AG04449 (cell line): ENCODE results near the gene TMBIM6.
"Not testable (repeated sequence)": the region's sequence is repeated elsewhere in the genome, so short reads cannot be mapped to it uniquely, and the experiment has no call there.

Experiments used
- CTCF ChIA-PET: fragments of 350-600 bp; formaldehyde crosslinking; extraction: SDS; loops from one replicate; lab custom pipeline; 2021; ENCODE audit warnings: antibody characterized with exemption; lab: Yijun Ruan, JAX
- POLR2A ChIA-PET: fragments of 400-600, 350-600 bp; formaldehyde crosslinking; extraction: SDS; loops from one replicate; lab custom pipeline; 2020; ENCODE audit warnings: antibody characterized with exemption, inconsistent platforms; lab: Yijun Ruan, JAX
- DNase-seq: peaks from one replicate; pipeline ENCODE4 v3.0.0-alpha.2; 2010; ENCODE audit warnings: low read depth, low spot score
- H3K4me3 ChIP-seq: 2 replicates; pipeline ENCODE4 v1.5.1; 2011; ENCODE audit warnings: low read depth, mild to moderate bottlenecking, control low read depth, low read length
- TF ChIP-seq, protein P1 (sequence below): IDR thresholded peaks from one replicate; pipeline ENCODE4 v1.5.1; 2011; ENCODE audit warnings: mild to moderate bottlenecking, moderate library complexity, low read length, control low read depth, inconsistent platforms; ENCODE audit not compliant: insufficient read depth; ENCODE audit errors: missing control alignments

The TMBIM6 gene

DNA sequence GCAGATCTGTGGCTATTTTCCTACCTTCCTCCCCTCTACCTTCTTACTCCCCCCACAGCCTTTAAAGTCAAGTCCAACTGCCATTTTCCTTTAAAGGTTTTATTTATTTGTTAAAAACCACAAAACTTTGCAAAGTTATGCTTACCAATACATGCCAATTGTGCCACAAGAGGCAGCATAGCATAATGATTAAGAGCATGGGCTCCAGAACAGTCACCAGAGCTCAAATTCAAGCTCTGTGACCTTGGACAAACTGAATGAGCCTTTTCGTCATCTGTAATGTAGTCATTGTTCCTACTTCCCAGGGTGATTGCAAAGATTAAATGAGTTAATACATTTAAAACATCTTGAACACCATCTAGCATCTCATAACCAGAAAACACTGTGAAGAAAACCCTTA lies 21.1 kb upstream of the TMBIM6 start:
- no peak for DNase-seq
- ChIA-PET CTCF (interaction anchor here (0.7 to 25.0 kb wide), 8 partner anchors 9 to 75 kb away, joined by 3 to 766 read pairs (median 4); partner anchors contain the start of gene TMBIM6), POLR2A (interaction anchor here (1.6 kb wide), 1 partner anchor 21 kb away, joined by 4 read pairs; no protein-coding TSS in a partner anchor)
- no peak overlapping the region for H3K4me3 ChIP-seq
- TF ChIP-seq, protein P1, sequence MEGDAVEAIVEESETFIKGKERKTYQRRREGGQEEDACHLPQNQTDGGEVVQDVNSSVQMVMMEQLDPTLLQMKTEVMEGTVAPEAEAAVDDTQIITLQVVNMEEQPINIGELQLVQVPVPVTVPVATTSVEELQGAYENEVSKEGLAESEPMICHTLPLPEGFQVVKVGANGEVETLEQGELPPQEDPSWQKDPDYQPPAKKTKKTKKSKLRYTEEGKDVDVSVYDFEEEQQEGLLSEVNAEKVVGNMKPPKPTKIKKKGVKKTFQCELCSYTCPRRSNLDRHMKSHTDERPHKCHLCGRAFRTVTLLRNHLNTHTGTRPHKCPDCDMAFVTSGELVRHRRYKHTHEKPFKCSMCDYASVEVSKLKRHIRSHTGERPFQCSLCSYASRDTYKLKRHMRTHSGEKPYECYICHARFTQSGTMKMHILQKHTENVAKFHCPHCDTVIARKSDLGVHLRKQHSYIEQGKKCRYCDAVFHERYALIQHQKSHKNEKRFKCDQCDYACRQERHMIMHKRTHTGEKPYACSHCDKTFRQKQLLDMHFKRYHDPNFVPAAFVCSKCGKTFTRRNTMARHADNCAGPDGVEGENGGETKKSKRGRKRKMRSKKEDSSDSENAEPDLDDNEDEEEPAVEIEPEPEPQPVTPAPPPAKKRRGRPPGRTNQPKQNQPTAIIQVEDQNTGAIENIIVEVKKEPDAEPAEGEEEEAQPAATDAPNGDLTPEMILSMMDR: no peak

DNA sequence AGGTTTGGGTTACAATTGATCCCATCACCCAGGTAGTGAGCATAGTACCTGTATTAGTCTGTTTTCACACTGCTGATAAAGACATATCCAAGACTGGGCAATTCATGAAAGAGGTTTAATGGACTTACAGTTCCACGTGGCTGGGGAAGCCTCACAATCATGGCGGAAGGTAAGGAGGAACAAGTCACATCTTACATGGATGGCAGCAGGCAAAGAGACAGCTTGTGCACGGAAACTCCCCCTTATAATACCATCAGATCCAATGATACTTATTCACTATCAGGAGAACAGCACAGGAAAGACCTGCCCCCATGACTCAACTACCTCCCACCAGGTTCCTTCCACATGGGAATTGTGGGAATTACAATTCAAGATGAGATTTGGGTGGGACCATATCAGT lies 20.0 kb upstream of the TMBIM6 start:
- CTCF ChIA-PET: interaction anchor here (1.4 to 25.0 kb wide), 3 partner anchors 13 to 76 kb away, joined by 3 to 766 read pairs (median 5); no protein-coding TSS in a partner anchor
- POLR2A ChIA-PET: interaction anchor here (1.6 kb wide), 1 partner anchor 20 kb away, joined by 4 read pairs; no protein-coding TSS in a partner anchor
- not testable (repeated sequence) for DNase-seq, H3K4me3 ChIP-seq

DNA sequence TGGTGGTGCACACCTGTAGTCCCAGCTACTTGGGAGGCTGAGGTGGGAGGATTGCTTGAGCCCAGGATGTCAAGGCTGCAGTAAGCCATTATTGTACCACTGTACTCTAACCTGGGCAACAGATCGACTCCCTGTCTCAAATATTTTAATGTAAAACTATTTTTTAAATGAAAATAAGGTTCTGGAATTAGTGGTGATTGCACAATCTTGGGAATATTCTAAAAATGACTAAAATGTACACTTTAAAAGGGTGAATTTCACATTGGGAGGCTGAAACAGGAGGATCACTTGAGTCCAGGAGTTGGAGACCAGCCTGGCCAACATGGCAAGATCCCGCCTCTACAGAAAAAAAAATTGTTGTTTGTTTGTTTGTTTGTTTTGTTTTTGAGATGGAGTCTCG lies 12.9 kb upstream of the TMBIM6 start:
- H3K4me3 ChIP-seq: no peak overlapping the region
- CTCF ChIA-PET: interaction anchor here (1.9 kb wide), 1 partner anchor 12 kb away, joined by 6 read pairs; the partner anchor contains the start of gene TMBIM6
- TF ChIP-seq, protein P1: no peak
- DNase-seq: no peak
- POLR2A ChIA-PET: no interaction called here

DNA sequence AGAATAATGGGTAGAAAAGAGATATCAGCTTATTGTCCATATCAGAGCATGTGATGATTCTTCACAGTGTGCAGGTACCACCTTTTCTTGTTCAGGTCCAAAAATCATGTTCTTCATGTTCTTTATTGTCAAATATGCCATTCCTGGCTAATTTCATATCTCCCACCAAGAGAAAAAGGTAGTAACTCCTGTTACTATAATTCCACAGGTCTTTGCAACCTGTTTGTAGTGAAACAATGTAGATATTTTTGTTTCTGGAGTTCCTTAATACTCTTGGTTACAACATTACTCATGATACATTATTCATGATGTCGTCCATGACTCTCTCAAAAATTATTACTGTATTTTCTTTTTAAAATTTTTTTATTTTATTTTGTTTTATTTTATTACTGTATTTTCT lies 11.3 kb upstream of the TMBIM6 start:
- TF ChIP-seq, protein P1: no peak
- CTCF ChIA-PET: interaction anchor here (0.9 to 1.9 kb wide), 2 partner anchors 11 to 93 kb away, joined by 4 to 6 read pairs; partner anchors contain the start of gene TMBIM6
- no peak for DNase-seq
- no peak overlapping the region for H3K4me3 ChIP-seq
- POLR2A ChIA-PET: no interaction called here

DNA sequence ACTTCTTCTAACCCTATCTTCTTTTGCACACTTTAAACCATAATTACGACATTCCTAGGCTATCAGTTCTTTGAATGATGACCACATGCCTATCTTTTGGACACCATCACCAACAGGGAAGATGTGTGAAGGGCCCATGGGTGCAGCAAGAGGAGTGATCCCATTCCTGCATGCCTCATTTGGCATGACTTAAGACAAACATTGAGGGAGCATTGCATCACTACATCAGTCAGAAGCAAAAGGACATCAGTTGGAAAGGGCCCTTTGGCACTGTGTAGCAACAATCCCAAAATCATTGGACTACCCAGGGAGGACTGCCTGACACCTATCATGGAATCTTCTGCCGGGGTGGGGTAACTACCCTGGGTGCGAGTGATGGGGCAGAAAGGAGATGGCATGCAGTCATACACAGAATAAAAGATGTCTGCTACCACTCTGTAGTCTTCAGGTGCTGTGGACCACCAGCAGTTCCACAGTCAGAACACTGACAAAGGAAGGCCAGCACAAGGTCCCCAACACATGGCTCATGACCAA lies 10.7 kb upstream of the TMBIM6 start:
- DNase-seq: no peak
- POLR2A ChIA-PET: no interaction called here
- TF ChIP-seq, protein P1: no peak
- H3K4me3 ChIP-seq: no peak overlapping the region
- CTCF ChIA-PET: interaction anchor here (0.9 to 2.2 kb wide), 2 partner anchors 10 to 93 kb away, joined by 4 to 13 read pairs; partner anchors contain the start of gene TMBIM6

DNA sequence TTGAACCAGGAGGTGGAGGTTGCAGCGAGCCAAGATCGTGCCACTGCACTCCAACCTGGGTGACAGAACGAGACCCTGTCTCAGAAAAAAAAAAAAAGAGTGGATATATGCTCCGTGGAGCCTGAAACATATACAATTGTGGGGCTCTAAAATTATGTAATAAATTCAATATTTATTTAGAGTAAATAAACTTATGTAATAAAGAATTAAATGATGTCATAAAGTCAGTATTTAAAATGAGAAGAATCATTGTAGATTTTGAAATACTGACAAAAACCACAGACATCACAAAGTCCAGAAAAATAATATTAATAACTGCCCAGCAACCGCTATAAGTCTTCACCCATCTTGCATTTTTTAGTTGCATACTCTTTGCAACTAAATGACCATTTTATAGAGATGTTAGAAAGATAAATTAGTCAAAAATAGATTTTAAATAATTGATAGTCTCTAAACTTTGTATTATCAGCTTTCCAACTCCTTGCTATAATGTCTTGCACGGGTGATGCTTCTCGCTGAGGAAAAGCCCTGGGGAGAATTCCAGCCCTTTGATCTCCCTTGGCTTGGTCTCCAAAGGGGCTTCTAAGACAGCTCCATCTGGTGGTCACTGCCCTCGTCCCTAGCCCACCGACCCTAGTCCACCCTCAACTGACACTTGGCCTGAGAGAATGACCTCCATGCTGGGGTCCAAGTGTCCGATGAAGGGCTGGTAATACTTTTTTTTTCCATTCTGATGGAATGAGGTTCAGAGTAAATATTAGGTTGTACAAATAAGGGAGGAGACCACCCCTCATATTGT lies 7.9 kb upstream of the TMBIM6 start:
- no peak for DNase-seq
- TF ChIP-seq, protein P1: no peak
- CTCF ChIA-PET: no interaction called here
- POLR2A ChIA-PET: no interaction called here
- H3K4me3 ChIP-seq: no peak overlapping the region

DNA sequence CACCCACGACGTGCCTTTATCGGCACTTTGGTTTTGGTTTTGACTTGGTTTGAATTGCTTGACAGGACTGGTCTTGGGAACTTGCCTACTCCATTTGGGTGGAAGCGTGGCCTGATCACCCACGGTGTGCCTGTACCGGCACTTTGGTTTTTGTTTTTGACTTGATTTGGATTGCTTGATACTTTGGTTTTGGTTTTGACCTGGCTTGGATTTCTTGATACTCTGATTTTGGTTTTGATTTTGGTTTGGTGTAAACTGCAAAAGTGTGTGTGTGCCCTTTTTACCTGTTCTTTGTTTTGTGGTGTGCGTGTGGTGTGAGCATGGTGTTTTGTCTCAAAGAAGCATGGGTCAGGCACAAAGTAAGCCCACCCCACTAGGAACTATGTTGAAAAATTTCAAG lies 6.5 kb upstream of the TMBIM6 start:
- CTCF ChIA-PET, DNase-seq, POLR2A ChIA-PET, H3K4me3 ChIP-seq: not testable (repeated sequence)

DNA sequence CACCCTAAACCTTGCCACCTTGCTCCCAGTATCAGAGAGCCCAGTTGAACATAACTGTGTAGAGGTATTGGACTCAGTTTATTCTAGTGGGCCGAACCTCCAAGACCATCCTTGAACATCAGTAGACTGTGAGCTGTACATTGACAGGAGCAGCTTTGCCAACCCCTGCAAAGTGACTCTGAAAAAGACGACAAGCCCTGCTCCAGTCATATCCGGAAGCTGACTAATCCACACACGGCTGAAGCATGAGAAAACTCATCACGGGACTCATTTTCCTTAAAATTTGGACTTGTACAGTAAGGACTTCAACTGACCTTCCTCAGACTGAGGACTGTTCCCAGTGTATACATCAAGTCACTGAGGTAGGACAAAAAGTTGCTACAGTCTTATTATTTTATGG lies 2.6 kb upstream of the TMBIM6 start:
- DNase-seq, POLR2A ChIA-PET, H3K4me3 ChIP-seq: not testable (repeated sequence)
- CTCF ChIA-PET: interaction anchor here (1.0 to 3.8 kb wide), 7 partner anchors 19 to 114 kb away, joined by 3 to 19 read pairs (median 4); partner anchors contain the start of gene FMNL3

DNA sequence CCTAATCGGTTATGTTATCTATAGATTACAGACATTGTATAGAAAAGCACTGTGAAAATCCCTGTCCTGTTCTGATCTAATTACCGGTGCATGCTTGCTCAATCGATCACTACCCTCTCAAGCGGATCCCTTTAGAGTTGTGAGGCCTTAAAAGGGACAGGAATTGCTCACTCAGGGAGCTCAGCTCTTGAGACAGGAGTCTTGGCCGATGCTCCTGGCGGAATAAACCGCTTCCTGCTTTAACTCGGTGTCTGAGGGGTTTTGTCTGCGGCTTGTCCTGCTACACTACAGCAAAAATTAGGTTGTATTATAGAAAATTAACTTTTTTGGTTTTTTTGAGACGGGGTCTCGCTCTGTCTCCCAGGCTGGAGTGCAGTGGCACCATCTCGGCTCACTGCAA lies 1.1 kb upstream of the TMBIM6 start:
- not testable (repeated sequence) for DNase-seq, H3K4me3 ChIP-seq
- ChIA-PET POLR2A (interaction anchor here (1.0 kb wide), 1 partner anchor 17 kb away, joined by 4 read pairs; no protein-coding TSS in a partner anchor), CTCF (interaction anchor here (0.7 to 3.8 kb wide), 25 partner anchors 9 to 126 kb away, joined by 3 to 40 read pairs (median 11); no protein-coding TSS in a partner anchor)
